OCI-LY7 (cell line): ENCODE measurements around the gene ABCC4. TPM values are rescaled to one million over a fixed set of nuclear protein-coding genes. Genes with fewer than 3 reads are reported as not detected.

Experiments
- BruUV-seq: library from RNA; stranded (reverse); fragments of 400-500 nt; replicated peaks from 2 replicates; lab custom pipeline; 2021; lab: Mats Ljungman, UMichigan
- CTCF ChIA-PET: fragments of 300-600 bp; sonication (Branson Sonifier 250); formaldehyde crosslinking; loops from one replicate; lab custom pipeline; 2022; ENCODE audit warnings: antibody characterized with exemption; ENCODE audit not compliant: unreplicated experiment; lab: Charles Lee
- POLR2A ChIA-PET: fragments of 300-600 bp; sonication (Branson Sonifier 250); formaldehyde crosslinking; loops from one replicate; lab custom pipeline; 2022; ENCODE audit warnings: antibody characterized with exemption; lab: Charles Lee
- DNase-seq: peaks from one replicate; pipeline ENCODE4 v3.0.0-alpha.2; 2015; ENCODE audit warnings: low spot score
- H2AFZ ChIP-seq: fragments of 200-600 bp; sonication (generic), shearing (Covaris generic); 2 replicates; pipeline ENCODE4 v1.6.1; 2014; ENCODE audit warnings: mild to moderate bottlenecking, antibody characterized with exemption, low read length, moderate library complexity
- H3K27ac ChIP-seq: fragments of 200-600 bp; sonication (generic); 2 replicates; pipeline ENCODE4 v1.5.1; 2014; ENCODE audit warnings: mixed run types, low read depth, mild to moderate bottlenecking, moderate library complexity, low read length, inconsistent platforms; ENCODE audit not compliant: poor library complexity, severe bottlenecking
- H3K36me3 ChIP-seq: fragments of 200-600 bp; sonication (generic); 2 replicates; pipeline ENCODE4 v1.6.1; 2014; ENCODE audit warnings: mild to moderate bottlenecking, antibody characterized with exemption, low read length, moderate library complexity, mixed read lengths; ENCODE audit not compliant: insufficient read depth
- H3K4me1 ChIP-seq: fragments of 200-600 bp; sonication (generic); 2 replicates; pipeline ENCODE4 v1.5.1; 2014; ENCODE audit warnings: mild to moderate bottlenecking, low read length; ENCODE audit not compliant: insufficient read depth, poor library complexity, severe bottlenecking
- H3K4me2 ChIP-seq: fragments of 200-600 bp; sonication (generic); 2 replicates; pipeline ENCODE4 v1.6.1; 2014; ENCODE audit warnings: mild to moderate bottlenecking, low read length
- H3K4me3 ChIP-seq: fragments of 200-600 bp; sonication (generic); 2 replicates; pipeline ENCODE4 v1.5.1; 2014; ENCODE audit warnings: mild to moderate bottlenecking, low read depth, low read length; ENCODE audit not compliant: poor library complexity, severe bottlenecking
- H3K79me2 ChIP-seq: fragments of 200-600 bp; sonication (generic); 2 replicates; pipeline ENCODE4 v1.6.1; 2016; ENCODE audit warnings: low read depth, mild to moderate bottlenecking, low read length, moderate library complexity, mixed read lengths; ENCODE audit not compliant: insufficient read depth
- H3K9me2 ChIP-seq: fragments of 200-600 bp; sonication (generic); 2 replicates; pipeline ENCODE4 v1.6.1; 2016; ENCODE audit warnings: mild to moderate bottlenecking, low read length, mixed read lengths; ENCODE audit not compliant: insufficient read depth
- H3K9me3 ChIP-seq: fragments of 200-600 bp; sonication (generic); 2 replicates; pipeline ENCODE4 v1.6.1; 2014; ENCODE audit warnings: mild to moderate bottlenecking, mixed run types, low read length, mixed read lengths
- H4K20me1 ChIP-seq: fragments of 200-600 bp; sonication (generic); 2 replicates; pipeline ENCODE4 v1.6.1; 2014; ENCODE audit warnings: mild to moderate bottlenecking, antibody characterized with exemption, low read length, moderate library complexity, mixed read lengths; ENCODE audit not compliant: insufficient read depth
- EZH2phosphoT487 ChIP-seq: fragments of 200-600 bp; sonication (generic); IDR thresholded peaks from 2 replicates; pipeline ENCODE4 v1.6.1; 2018; ENCODE audit warnings: low read depth, borderline replicate concordance, mild to moderate bottlenecking, mixed run types, antibody characterized with exemption, low read length, moderate library complexity, mixed read lengths
- intact Hi-C: fragments of 100-400 bp; cut with micrococcal nuclease; formaldehyde crosslinking; loops from one replicate; pipeline ENCODE4 v1.10.0; 2022; ENCODE audit not compliant: unreplicated experiment
- total RNA-seq, 2 experiments: library from RNA; depleted of rRNA in 1 of 2; stranded (reverse); fragments of >200 nt in 1 of 2; shearing (Covaris generic) in 1 of 2; gene quantifications; 2 replicates each; pipeline ENCODE4 v1.2.3, GENCODE V29; 2014 to 2022
- TF ChIP-seq, protein P1 (sequence below): fragments of 200-600 bp; sonication (generic); conservative IDR thresholded peaks from 2 replicates; pipeline ENCODE4 v1.5.1; 2014; ENCODE audit warnings: mild to moderate bottlenecking, antibody characterized with exemption, low read length, moderate library complexity, mixed read lengths

The ABCC4 gene
- total RNA-seq, 2 experiments from 2014 or later: 7.3 to 7.8 TPM

- no peaks in the 10 kb centered on the region for H3K79me2 ChIP-seq
- ChIA-PET CTCF (no interaction called here), POLR2A (no interaction called here)
- no peak for DNase-seq
- H4K20me1 ChIP-seq: no peaks in the 10 kb centered on the region
- TF ChIP-seq EZH2phosphoT487: no peak
- TF ChIP-seq, protein P1, sequence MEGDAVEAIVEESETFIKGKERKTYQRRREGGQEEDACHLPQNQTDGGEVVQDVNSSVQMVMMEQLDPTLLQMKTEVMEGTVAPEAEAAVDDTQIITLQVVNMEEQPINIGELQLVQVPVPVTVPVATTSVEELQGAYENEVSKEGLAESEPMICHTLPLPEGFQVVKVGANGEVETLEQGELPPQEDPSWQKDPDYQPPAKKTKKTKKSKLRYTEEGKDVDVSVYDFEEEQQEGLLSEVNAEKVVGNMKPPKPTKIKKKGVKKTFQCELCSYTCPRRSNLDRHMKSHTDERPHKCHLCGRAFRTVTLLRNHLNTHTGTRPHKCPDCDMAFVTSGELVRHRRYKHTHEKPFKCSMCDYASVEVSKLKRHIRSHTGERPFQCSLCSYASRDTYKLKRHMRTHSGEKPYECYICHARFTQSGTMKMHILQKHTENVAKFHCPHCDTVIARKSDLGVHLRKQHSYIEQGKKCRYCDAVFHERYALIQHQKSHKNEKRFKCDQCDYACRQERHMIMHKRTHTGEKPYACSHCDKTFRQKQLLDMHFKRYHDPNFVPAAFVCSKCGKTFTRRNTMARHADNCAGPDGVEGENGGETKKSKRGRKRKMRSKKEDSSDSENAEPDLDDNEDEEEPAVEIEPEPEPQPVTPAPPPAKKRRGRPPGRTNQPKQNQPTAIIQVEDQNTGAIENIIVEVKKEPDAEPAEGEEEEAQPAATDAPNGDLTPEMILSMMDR: no peak
- no peak overlapping the region for H3K4me2 ChIP-seq
- H3K36me3 ChIP-seq: no peaks in the 10 kb centered on the region
- H3K27ac ChIP-seq: no peak overlapping the region
- no TSS peak for BruUV-seq
- no peak overlapping the region for H2AFZ ChIP-seq
- H3K4me1 ChIP-seq: no peaks in the 10 kb centered on the region
- intact Hi-C loops: no loop called here
- H3K9me3 ChIP-seq: no peaks in the 10 kb centered on the region
- no peak overlapping the region for H3K4me3 ChIP-seq
- no peaks in the 10 kb centered on the region for H3K9me2 ChIP-seq
Observed at GRCh38 chr13:95337597-95337996, 36.3 kb upstream of the ABCC4 start.

DNA sequence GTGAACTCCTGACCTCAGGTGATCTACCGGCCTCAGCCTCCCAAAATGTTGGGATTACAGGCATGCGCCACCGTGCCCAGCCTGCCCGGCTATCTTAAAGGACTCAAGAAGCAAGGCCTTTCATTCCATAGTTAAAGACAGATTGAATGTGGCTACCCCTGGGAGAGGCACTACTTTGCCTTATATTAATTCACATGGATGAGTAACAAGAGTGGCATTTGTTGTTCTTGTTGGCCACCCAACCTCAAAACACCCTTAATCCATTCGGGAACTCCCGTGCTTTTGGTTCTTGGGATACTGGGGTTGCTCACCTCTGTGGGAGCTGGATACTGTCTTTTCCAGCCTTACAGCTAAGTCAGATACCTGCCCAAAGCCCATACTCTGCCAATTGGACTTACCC is 34.4 kb upstream of the ABCC4 start:
- ChIA-PET CTCF (no interaction called here), POLR2A (no interaction called here)
- intact Hi-C loops: no loop called here
- Histone ChIP-seq H3K9me2 (no peaks in the 10 kb centered on the region), H3K4me3 (no peak overlapping the region), H4K20me1 (no peaks in the 10 kb centered on the region), H3K4me2 (no peak overlapping the region), H3K79me2 (no peaks in the 10 kb centered on the region), H3K9me3 (no peaks in the 10 kb centered on the region), H2AFZ (no peak overlapping the region), H3K4me1 (no peaks in the 10 kb centered on the region), H3K36me3 (no peaks in the 10 kb centered on the region), H3K27ac (no peak overlapping the region)
- no TSS peak for BruUV-seq
- DNase-seq: no peak
- TF ChIP-seq, protein P1: no peak
- no peak for TF ChIP-seq EZH2phosphoT487

GRCh38 chr13:95328386-95328785 is 27.1 kb upstream of the ABCC4 start:
- no peak overlapping the region for H2AFZ ChIP-seq
- H3K9me3 ChIP-seq: no peaks in the 10 kb centered on the region
- no peaks in the 10 kb centered on the region for H3K4me1 ChIP-seq
- ChIA-PET CTCF (no interaction called here), POLR2A (no interaction called here)
- no TSS peak for BruUV-seq
- no peaks in the 10 kb centered on the region for H4K20me1 ChIP-seq
- TF ChIP-seq, protein P1: no peak
- no peak for TF ChIP-seq EZH2phosphoT487
- no peak overlapping the region for H3K4me2 ChIP-seq
- H3K4me3 ChIP-seq: no peak overlapping the region
- H3K79me2 ChIP-seq: no peaks in the 10 kb centered on the region
- no peaks in the 10 kb centered on the region for H3K36me3 ChIP-seq
- no peak for DNase-seq
- intact Hi-C loops: no loop called here
- H3K9me2 ChIP-seq: no peaks in the 10 kb centered on the region
- no peak overlapping the region for H3K27ac ChIP-seq
